Transverse colon (tissue), 4 donors: ENCODE measurements around the gene SNX18.

Experiments
- EP300 ChIP-seq: sonication (generic); formaldehyde crosslinking; IDR thresholded peaks from one replicate; pipeline ENCODE4 v1.6.1; 2017; ENCODE audit warnings: antibody characterized with exemption, low read depth
- POLR2A ChIP-seq: fragments of 450-650 bp; IDR thresholded peaks from one replicate; pipeline ENCODE4 v1.6.1; 2016; ENCODE audit warnings: antibody characterized with exemption, mild to moderate bottlenecking, moderate library complexity
- POLR2AphosphoS5 ChIP-seq, 3 donors: sonication (generic); formaldehyde crosslinking; IDR thresholded peaks; one replicate each; pipeline ENCODE4 v1.6.1; 2016; ENCODE audit warnings: antibody characterized with exemption in 3 of 3
- TF ChIP-seq, protein P1 (sequence below), 5 experiments: fragments of 200-600 bp in 3 of 5; fragments of 450-650 bp in 2 of 5; sonication (generic) in 3 of 5; IDR thresholded peaks; 1 replicate in 2 of 5; 2 replicates in 3 of 5; pipeline ENCODE4 v1.5.1; 2016 to 2017; ENCODE audit warnings: antibody characterized with exemption in 5 of 5, inconsistent platforms in 3 of 5, mild to moderate bottlenecking in 2 of 5, moderate library complexity in 1 of 5

DNA sequence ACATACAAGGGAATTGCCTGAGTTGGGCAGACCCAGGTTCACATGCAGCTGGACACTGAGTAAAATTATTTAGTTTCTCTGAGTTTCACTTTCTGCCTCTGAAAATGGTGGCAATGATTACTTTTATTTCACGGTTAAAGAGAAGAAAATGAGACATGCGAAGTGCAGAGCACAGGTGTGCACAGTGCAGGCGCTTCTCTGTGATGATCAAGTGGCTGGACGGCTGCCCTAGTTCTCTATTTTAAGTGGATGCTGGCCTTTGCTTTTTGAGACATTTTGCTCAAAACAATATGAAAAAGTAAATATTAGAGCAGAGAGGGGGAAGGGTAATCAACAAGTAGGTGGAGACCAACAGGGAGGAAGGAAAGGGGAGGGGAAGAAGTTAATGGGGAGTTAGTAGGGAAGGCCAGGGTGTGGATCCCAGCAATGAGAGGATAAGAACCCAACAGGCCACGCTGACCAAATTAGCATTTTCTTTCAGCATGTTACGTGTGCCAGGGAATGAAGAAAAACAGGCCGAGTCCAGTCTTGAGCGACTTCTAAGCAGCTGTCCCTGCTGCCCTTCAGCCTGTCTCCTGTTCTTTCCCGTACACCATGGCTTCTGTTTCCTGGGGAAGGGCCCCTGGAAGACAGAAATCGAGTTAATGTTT lies 16.1 kb downstream of the SNX18 start:
- TF ChIP-seq, protein P1, sequence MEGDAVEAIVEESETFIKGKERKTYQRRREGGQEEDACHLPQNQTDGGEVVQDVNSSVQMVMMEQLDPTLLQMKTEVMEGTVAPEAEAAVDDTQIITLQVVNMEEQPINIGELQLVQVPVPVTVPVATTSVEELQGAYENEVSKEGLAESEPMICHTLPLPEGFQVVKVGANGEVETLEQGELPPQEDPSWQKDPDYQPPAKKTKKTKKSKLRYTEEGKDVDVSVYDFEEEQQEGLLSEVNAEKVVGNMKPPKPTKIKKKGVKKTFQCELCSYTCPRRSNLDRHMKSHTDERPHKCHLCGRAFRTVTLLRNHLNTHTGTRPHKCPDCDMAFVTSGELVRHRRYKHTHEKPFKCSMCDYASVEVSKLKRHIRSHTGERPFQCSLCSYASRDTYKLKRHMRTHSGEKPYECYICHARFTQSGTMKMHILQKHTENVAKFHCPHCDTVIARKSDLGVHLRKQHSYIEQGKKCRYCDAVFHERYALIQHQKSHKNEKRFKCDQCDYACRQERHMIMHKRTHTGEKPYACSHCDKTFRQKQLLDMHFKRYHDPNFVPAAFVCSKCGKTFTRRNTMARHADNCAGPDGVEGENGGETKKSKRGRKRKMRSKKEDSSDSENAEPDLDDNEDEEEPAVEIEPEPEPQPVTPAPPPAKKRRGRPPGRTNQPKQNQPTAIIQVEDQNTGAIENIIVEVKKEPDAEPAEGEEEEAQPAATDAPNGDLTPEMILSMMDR (IDR thresholded peaks at IDR 0.05): no peak
- TF ChIP-seq POLR2AphosphoS5 (IDR thresholded peaks at IDR 0.05): no peak
- no peak for TF ChIP-seq EP300
- TF ChIP-seq POLR2A: no peak
